Measurements from ENCODE around the gene LTB4R.

- TF ChIP-seq, protein P1, sequence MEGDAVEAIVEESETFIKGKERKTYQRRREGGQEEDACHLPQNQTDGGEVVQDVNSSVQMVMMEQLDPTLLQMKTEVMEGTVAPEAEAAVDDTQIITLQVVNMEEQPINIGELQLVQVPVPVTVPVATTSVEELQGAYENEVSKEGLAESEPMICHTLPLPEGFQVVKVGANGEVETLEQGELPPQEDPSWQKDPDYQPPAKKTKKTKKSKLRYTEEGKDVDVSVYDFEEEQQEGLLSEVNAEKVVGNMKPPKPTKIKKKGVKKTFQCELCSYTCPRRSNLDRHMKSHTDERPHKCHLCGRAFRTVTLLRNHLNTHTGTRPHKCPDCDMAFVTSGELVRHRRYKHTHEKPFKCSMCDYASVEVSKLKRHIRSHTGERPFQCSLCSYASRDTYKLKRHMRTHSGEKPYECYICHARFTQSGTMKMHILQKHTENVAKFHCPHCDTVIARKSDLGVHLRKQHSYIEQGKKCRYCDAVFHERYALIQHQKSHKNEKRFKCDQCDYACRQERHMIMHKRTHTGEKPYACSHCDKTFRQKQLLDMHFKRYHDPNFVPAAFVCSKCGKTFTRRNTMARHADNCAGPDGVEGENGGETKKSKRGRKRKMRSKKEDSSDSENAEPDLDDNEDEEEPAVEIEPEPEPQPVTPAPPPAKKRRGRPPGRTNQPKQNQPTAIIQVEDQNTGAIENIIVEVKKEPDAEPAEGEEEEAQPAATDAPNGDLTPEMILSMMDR (IDR thresholded peaks at IDR 0.05): no peak
- no peak for TF ChIP-seq POLR2A (IDR thresholded peaks at IDR 0.05)
These were observed 41.3 kb upstream of the LTB4R start for GRCh38 chr14:24269910-24270536.
